Omental fat pad (tissue), 4 donors: Measurements from ENCODE around the gene FOXN4. TPM values are rescaled to one million over a fixed set of nuclear protein-coding genes. Genes with fewer than 3 reads are reported as not detected.

ENCODE experiments used
- ATAC-seq: fragments of 150-250 bp; one replicate; pipeline ENCODE4 v1.9.1; 2016; ENCODE audit warnings: mild to moderate bottlenecking, moderate library complexity; ENCODE audit not compliant: low FRiP score
- DNase-seq: peaks from one replicate; pipeline ENCODE4 v3.0.0-alpha.2; 2019; ENCODE audit warnings: low spot score
- CTCF ChIP-seq, 3 donors: fragments of 450-650 bp; IDR thresholded peaks; one replicate each; pipeline ENCODE4 v1.5.1; 2016 to 2017; ENCODE audit warnings: antibody characterized with exemption in 3 of 3, mild to moderate bottlenecking in 3 of 3, moderate library complexity in 2 of 3
- total RNA-seq, 4 donors: library from RNA; depleted of rRNA; stranded (reverse); fragments of >200 nt; gene quantifications; one replicate each; pipeline ENCODE4 v1.1.0, GENCODE V29; 2016

The FOXN4 gene
- total RNA-seq, 4 donors from 2014 or later, result not detected

GRCh38 chr12:109307051-109307450 lies 2.0 kb downstream of the FOXN4 start:
- ATAC-seq, result no peak
- no peak for TF ChIP-seq CTCF (IDR thresholded peaks at IDR 0.05)
- no peak for DNase-seq

GRCh38 chr12:109305547-109305946 lies 3.5 kb downstream of the FOXN4 start:
- no peak for TF ChIP-seq CTCF (IDR thresholded peaks at IDR 0.05)
- ATAC-seq (no peak), DNase-seq (no peak)

GRCh38 chr12:109304485-109304884 lies 4.6 kb downstream of the FOXN4 start:
- DNase-seq, result no peak
- no peak for TF ChIP-seq CTCF (IDR thresholded peaks at IDR 0.05)

DNA sequence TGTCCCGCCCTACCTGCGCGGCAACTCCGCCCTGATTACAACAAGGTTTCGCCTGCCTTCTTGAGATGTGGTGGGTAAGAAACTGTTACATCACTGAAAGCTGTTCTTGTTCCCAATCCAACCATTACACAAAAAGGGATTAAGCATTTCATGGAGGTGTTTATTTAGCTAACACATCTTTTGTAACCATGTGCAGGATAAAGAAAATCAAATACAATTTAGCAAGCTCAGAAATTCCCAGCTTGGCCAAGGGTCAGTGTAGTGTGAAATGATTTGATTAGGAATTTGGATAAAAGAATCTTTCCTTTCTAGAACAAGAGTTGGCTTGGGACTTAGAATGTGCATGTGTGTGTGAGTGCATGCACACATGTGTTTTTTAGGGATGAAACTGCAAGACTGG lies 6.3 kb downstream of the FOXN4 start:
- no peak for TF ChIP-seq CTCF (IDR thresholded peaks at IDR 0.05)
- DNase-seq (no peak), ATAC-seq (no peak)

More at GRCh38 chr12:109304485-109304884, 4.6 kb downstream of the FOXN4 start:
- no peak for ATAC-seq

DNA sequence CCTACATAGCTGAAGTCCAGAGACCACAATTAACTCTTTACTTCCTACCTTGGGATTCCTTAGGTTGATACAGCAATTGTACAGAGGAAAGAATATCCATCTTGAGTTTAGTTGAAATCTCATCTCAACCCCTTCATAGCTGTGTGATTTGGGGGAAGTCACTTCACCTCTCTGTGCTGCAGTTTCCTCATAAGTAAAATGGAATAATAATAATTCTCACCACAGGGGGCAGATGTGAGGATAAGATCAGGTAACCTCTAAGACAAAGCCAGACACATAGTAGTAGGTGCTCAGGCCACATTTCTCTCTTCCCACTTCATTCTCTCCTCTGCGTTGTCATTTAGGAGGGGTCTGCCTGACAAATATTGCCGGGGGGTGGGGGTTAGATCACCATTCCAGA lies 6.7 kb downstream of the FOXN4 start:
- DNase-seq (no peak), ATAC-seq (no peak)
- no peak for TF ChIP-seq CTCF (IDR thresholded peaks at IDR 0.05)

DNA sequence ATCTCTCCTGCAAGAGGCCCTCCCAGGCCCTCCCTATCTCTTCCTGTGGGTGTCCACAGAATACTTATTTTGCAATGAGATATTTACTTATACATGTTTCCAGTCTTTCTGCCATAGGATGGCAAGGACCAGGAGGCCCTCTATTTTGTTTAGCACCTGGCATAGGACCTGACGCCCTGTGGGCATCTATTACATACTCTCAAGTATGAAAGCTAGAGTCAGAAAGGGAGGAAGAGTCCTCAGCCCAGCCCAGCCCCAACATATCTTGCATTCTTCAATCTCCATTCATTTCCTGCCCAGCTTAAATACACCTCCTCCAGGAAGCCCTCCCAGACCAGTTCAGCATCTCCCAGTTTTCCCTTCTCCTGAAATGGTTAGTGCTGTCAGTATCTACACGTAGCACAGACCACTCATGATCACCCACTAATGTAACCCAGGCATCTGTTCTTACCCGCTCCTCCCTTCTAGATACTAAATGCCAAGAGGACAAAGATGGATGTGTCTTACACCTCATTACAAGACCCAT lies 7.4 kb downstream of the FOXN4 start:
- TF ChIP-seq CTCF (IDR thresholded peaks at IDR 0.05), result no peak
- ATAC-seq, result no peak
- DNase-seq, result no peak

DNA sequence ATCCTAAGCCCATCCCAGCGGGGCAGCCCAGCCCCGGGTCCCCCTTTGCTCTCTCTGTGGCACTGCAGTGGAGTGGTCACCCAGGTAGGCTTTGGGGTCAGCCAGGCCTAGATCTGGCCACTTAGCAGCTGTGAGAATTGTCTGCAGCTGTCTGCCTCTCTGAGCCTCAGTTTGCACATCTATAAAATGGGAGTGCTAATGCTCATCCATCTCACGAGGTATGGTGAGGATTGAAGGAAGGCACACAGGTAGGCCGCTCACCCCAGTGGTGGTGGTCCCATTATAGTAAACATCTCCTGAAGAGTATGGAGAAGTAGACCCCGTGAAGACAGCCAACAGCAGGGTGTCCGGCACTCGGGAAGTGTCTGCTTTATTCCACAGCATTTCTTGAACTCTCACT lies 9.2 kb downstream of the FOXN4 start:
- ATAC-seq (no peak), DNase-seq (no peak)
- no peak for TF ChIP-seq CTCF (IDR thresholded peaks at IDR 0.05)
